ENCODE measurements around the gene CPNE1. TPM values are rescaled to one million over a fixed set of nuclear protein-coding genes. Genes with fewer than 3 reads are reported as not detected.

CPNE1 gene
- total and polyA plus RNA-seq, 2 of the 8 experiments (the other 6 are each of a cell fraction or from before 2014, with no cell fraction given) = 294 to 346 TPM

GRCh38 chr20:35619196-35620095, 45.3 kb downstream of the CPNE1 start (continued):
- peak; percentile 26 to 79 for TF ChIP-seq POLR2A (IDR thresholded peaks at IDR 0.05; ENCODE audit: control extremely low read depth in 1 of 2, low read depth in 2 of 2, low read length in 2 of 2)
- peak; percentile 97 for TF ChIP-seq MAX (IDR thresholded peaks at IDR 0.05)
- TF ChIP-seq ASH2L (IDR thresholded peaks at IDR 0.05; ENCODE audit: low read length) = peak; percentile 37
- TF ChIP-seq NANOG (IDR thresholded peaks at IDR 0.05; ENCODE audit: insufficient read depth, low read depth, low read length, poor library complexity, severe bottlenecking) = no peak
- peak in 1 of 2 experiments; percentile 86; a peak in 1 of 4 replicates for TF ChIP-seq HDAC2 (IDR thresholded peaks at IDR 0.05; ENCODE audit: borderline replicate concordance in 1 of 2, low read depth in 2 of 2, low read length in 2 of 2)
- TF ChIP-seq RAD21 (IDR thresholded peaks at IDR 0.05 in 1 of 2, conservative IDR thresholded peaks at IDR 0.05 in 1 of 2; ENCODE audit: low read depth in 2 of 2, low read length in 2 of 2) = peak; percentile 29 to 46; a peak in 3 of 4 replicates
- no peak for TF ChIP-seq CHD1 (IDR thresholded peaks at IDR 0.05; ENCODE audit: low read depth, low read length)
- peak; percentile 66; the same call in 1 of the 2 replicates for TF ChIP-seq RBBP5 (IDR thresholded peaks at IDR 0.05; ENCODE audit: borderline replicate concordance, low read depth, low read length)
- TF ChIP-seq MAFK (IDR thresholded peaks at IDR 0.05; ENCODE audit: low read depth, low read length) = no peak
- 0 out of 2 replicates have a peak, but pooled peaks have one; percentile 9 for TF ChIP-seq CHD2 (IDR thresholded peaks at IDR 0.05; ENCODE audit: low read length)
- TF ChIP-seq SIRT6 (IDR thresholded peaks at IDR 0.05; ENCODE audit: low read length) = no peak
- TF ChIP-seq TBP (IDR thresholded peaks at IDR 0.05; ENCODE audit: low read depth, low read length) = peak; percentile 63; the same call in 1 of the 2 replicates
- peak; percentile 84 for TF ChIP-seq KDM4A (IDR thresholded peaks at IDR 0.05; ENCODE audit: low read depth, low read length, severe bottlenecking)
- 0 out of 2 replicates have a peak, but pooled peaks have one; percentile 32 for TF ChIP-seq EGR1 (IDR thresholded peaks at IDR 0.05; ENCODE audit: borderline replicate concordance, low read depth, low read length)
- TF ChIP-seq RFX5 (IDR thresholded peaks at IDR 0.05; ENCODE audit: borderline replicate concordance, low read depth, low read length) = no peak
- TF ChIP-seq BACH1 (IDR thresholded peaks at IDR 0.05; ENCODE audit: low read length) = no peak
- peak; percentile 67 for TF ChIP-seq PHF8 (conservative IDR thresholded peaks at IDR 0.05; ENCODE audit: low read depth, low read length)
- TF ChIP-seq BCL11A (IDR thresholded peaks at IDR 0.05; ENCODE audit: low read depth in 2 of 2, low read length in 2 of 2) = no peak
- TF ChIP-seq EP300 (IDR thresholded peaks at IDR 0.05; ENCODE audit: borderline replicate concordance in 1 of 2, low read depth in 2 of 2, low read length in 2 of 2) = no peak
- TF ChIP-seq CTCF (IDR thresholded peaks at IDR 0.05; ENCODE audit: control extremely low read depth in 1 of 3, insufficient read depth in 1 of 3, low read depth in 1 of 3, low read length in 3 of 3) = peak; percentile 64 to 79 (median 71)
